ENCODE results near the gene YIF1A.

The YIF1A gene

GRCh38 chr11:66288671-66289547, at the start of gene YIF1A:
YIF1A (minus strand) TSS chr11:66289143; CDS start chr11:66288985, 158 bp downstream.
- H3K27me3 ChIP-seq (ENCODE audit: control insufficient read depth in 1 of 2, insufficient read depth in 2 of 2, low read length in 2 of 2): peaks cover 20 to 24% of the 10 kb centered on the region in 2 donors
- H3K9ac ChIP-seq (ENCODE audit: low read depth in 1 of 2, low read length in 2 of 2): peak within 1 kb of the TSS; percentile 88 to 97
- peaks cover 0 to 17% of the 10 kb centered on the region in 2 donors for H3K36me3 ChIP-seq (ENCODE audit: control insufficient read depth in 1 of 2, insufficient read depth in 2 of 2, low read length in 2 of 2)
- H3K27ac ChIP-seq (ENCODE audit: low read depth, low read length): peak within 1 kb of the TSS; percentile 94
- peak within 1 kb of the TSS; percentile 86 to 88 for H3K4me3 ChIP-seq (ENCODE audit: low read depth in 1 of 2, low read length in 2 of 2)
- H3K4me1 ChIP-seq (ENCODE audit: control insufficient read depth in 1 of 2, insufficient read depth in 2 of 2, low read length in 2 of 2): peaks cover 19 to 34% of the 10 kb centered on the region in 2 donors
- no peaks in the 10 kb centered on the region for H3K9me3 ChIP-seq (ENCODE audit: control insufficient read depth in 1 of 2, low read length in 2 of 2)

GRCh38 chr11:66337103-66337899, 48.4 kb upstream of the YIF1A start:
- Histone ChIP-seq H3K4me1 (ENCODE audit: control insufficient read depth in 1 of 2, insufficient read depth in 2 of 2, low read length in 2 of 2) (peaks cover 19% of the 10 kb centered on the region in 2 donors), H3K4me3 (ENCODE audit: low read depth in 1 of 2, low read length in 2 of 2) (peak overlapping the region in 1 of 2 donors; percentile 82), H3K9ac (ENCODE audit: low read depth in 1 of 2, low read length in 2 of 2) (peak overlapping the region in 1 of 2 donors; percentile 57), H3K36me3 (ENCODE audit: control insufficient read depth in 1 of 2, insufficient read depth in 2 of 2, low read length in 2 of 2) (peaks cover 21 to 62% of the 10 kb centered on the region in 2 donors), H3K27ac (ENCODE audit: low read depth, low read length) (peak overlapping the region; percentile 59), H3K27me3 (ENCODE audit: control insufficient read depth in 1 of 2, insufficient read depth in 2 of 2, low read length in 2 of 2) (no peaks in the 10 kb centered on the region), H3K9me3 (ENCODE audit: control insufficient read depth in 1 of 2, low read length in 2 of 2) (no peaks in the 10 kb centered on the region)

GRCh38 chr11:66336234-66337102, 47.5 kb upstream of the YIF1A start, which contains the start of gene RIN1:
RIN1 (minus strand) TSS chr11:66336434; CDS start chr11:66336402, 32 bp downstream.
- Histone ChIP-seq H3K4me1 (ENCODE audit: control insufficient read depth in 1 of 2, insufficient read depth in 2 of 2, low read length in 2 of 2) (peaks cover 19% of the 10 kb centered on the region in 2 donors), H3K27ac (ENCODE audit: low read depth, low read length) (peak within 1 kb of the TSS; percentile 59), H3K36me3 (ENCODE audit: control insufficient read depth in 1 of 2, insufficient read depth in 2 of 2, low read length in 2 of 2) (peaks cover 17 to 55% of the 10 kb centered on the region in 2 donors), H3K9ac (ENCODE audit: low read depth in 1 of 2, low read length in 2 of 2) (peak within 1 kb of the TSS; percentile 57 to 75), H3K27me3 (ENCODE audit: control insufficient read depth in 1 of 2, insufficient read depth in 2 of 2, low read length in 2 of 2) (no peaks in the 10 kb centered on the region), H3K4me3 (ENCODE audit: low read depth in 1 of 2, low read length in 2 of 2) (peak within 1 kb of the TSS; percentile 78 to 82), H3K9me3 (ENCODE audit: control insufficient read depth in 1 of 2, low read length in 2 of 2) (no peaks in the 10 kb centered on the region)

- H3K27me3 ChIP-seq (ENCODE audit: control insufficient read depth in 1 of 2, insufficient read depth in 2 of 2, low read length in 2 of 2): no peaks in the 10 kb centered on the region
- H3K9me3 ChIP-seq (ENCODE audit: control insufficient read depth in 1 of 2, low read length in 2 of 2): no peaks in the 10 kb centered on the region
- H3K36me3 ChIP-seq (ENCODE audit: control insufficient read depth in 1 of 2, insufficient read depth in 2 of 2, low read length in 2 of 2): peaks cover 10 to 47% of the 10 kb centered on the region in 2 donors
- peak overlapping the region; percentile 49 for H3K27ac ChIP-seq (ENCODE audit: low read depth, low read length)
- H3K4me1 ChIP-seq (ENCODE audit: control insufficient read depth in 1 of 2, insufficient read depth in 2 of 2, low read length in 2 of 2): peaks cover 19% of the 10 kb centered on the region in 2 donors
- H3K4me3 ChIP-seq (ENCODE audit: low read depth in 1 of 2, low read length in 2 of 2): peak overlapping the region; percentile 78 to 82
- H3K9ac ChIP-seq (ENCODE audit: low read depth in 1 of 2, low read length in 2 of 2): peak overlapping the region; percentile 57 to 75
These were observed 46.7 kb upstream of the YIF1A start for GRCh38 chr11:66335531-66336233.

- Histone ChIP-seq H3K36me3 (ENCODE audit: control insufficient read depth in 1 of 2, insufficient read depth in 2 of 2, low read length in 2 of 2) (peaks cover 9 to 39% of the 10 kb centered on the region in 2 donors), H3K9ac (ENCODE audit: low read depth in 1 of 2, low read length in 2 of 2) (peak overlapping the region; percentile 57 to 75), H3K9me3 (ENCODE audit: control insufficient read depth in 1 of 2, low read length in 2 of 2) (no peaks in the 10 kb centered on the region), H3K4me1 (ENCODE audit: control insufficient read depth in 1 of 2, insufficient read depth in 2 of 2, low read length in 2 of 2) (peaks cover 19% of the 10 kb centered on the region in 2 donors), H3K27ac (ENCODE audit: low read depth, low read length) (no peak overlapping the region), H3K4me3 (ENCODE audit: low read depth in 1 of 2, low read length in 2 of 2) (peak overlapping the region; percentile 78 to 82), H3K27me3 (ENCODE audit: control insufficient read depth in 1 of 2, insufficient read depth in 2 of 2, low read length in 2 of 2) (no peaks in the 10 kb centered on the region)
These were observed 45.9 kb upstream of the YIF1A start for GRCh38 chr11:66334605-66335442.

- Histone ChIP-seq H3K36me3 (ENCODE audit: control insufficient read depth in 1 of 2, insufficient read depth in 2 of 2, low read length in 2 of 2) (peaks cover 4 to 31% of the 10 kb centered on the region in 2 donors), H3K4me1 (ENCODE audit: control insufficient read depth in 1 of 2, insufficient read depth in 2 of 2, low read length in 2 of 2) (peaks cover 19% of the 10 kb centered on the region in 2 donors), H3K27me3 (ENCODE audit: control insufficient read depth in 1 of 2, insufficient read depth in 2 of 2, low read length in 2 of 2) (no peaks in the 10 kb centered on the region)
These were observed 45.1 kb upstream of the YIF1A start for GRCh38 chr11:66333896-66334604.

GRCh38 chr11:66333220-66333877, 44.4 kb upstream of the YIF1A start:
- Histone ChIP-seq H3K36me3 (ENCODE audit: control insufficient read depth in 1 of 2, insufficient read depth in 2 of 2, low read length in 2 of 2) (peaks cover 0 to 24% of the 10 kb centered on the region in 2 donors), H3K27me3 (ENCODE audit: control insufficient read depth in 1 of 2, insufficient read depth in 2 of 2, low read length in 2 of 2) (no peaks in the 10 kb centered on the region), H3K27ac (ENCODE audit: low read depth, low read length) (no peak overlapping the region), H3K9me3 (ENCODE audit: control insufficient read depth in 1 of 2, low read length in 2 of 2) (no peaks in the 10 kb centered on the region), H3K9ac (ENCODE audit: low read depth in 1 of 2, low read length in 2 of 2) (no peak overlapping the region), H3K4me3 (ENCODE audit: low read depth in 1 of 2, low read length in 2 of 2) (no peak overlapping the region), H3K4me1 (ENCODE audit: control insufficient read depth in 1 of 2, insufficient read depth in 2 of 2, low read length in 2 of 2) (peaks cover 24% of the 10 kb centered on the region in 2 donors)

More at GRCh38 chr11:66333896-66334604, 45.1 kb upstream of the YIF1A start:
- no peaks in the 10 kb centered on the region for H3K9me3 ChIP-seq (ENCODE audit: control insufficient read depth in 1 of 2, low read length in 2 of 2)
- H3K27ac ChIP-seq (ENCODE audit: low read depth, low read length): no peak overlapping the region
- no peak overlapping the region for H3K9ac ChIP-seq (ENCODE audit: low read depth in 1 of 2, low read length in 2 of 2)
- H3K4me3 ChIP-seq (ENCODE audit: low read depth in 1 of 2, low read length in 2 of 2): no peak overlapping the region

All from duodenal mucosa (tissue), 2 donors.